ENCODE results near the gene ZNF189. TPM values are rescaled to one million over a fixed set of nuclear protein-coding genes. Genes with fewer than 3 reads are reported as not detected.

The ZNF189 gene
- total RNA-seq, 1 donor from 2014 or later, result 17.5 TPM

DNA sequence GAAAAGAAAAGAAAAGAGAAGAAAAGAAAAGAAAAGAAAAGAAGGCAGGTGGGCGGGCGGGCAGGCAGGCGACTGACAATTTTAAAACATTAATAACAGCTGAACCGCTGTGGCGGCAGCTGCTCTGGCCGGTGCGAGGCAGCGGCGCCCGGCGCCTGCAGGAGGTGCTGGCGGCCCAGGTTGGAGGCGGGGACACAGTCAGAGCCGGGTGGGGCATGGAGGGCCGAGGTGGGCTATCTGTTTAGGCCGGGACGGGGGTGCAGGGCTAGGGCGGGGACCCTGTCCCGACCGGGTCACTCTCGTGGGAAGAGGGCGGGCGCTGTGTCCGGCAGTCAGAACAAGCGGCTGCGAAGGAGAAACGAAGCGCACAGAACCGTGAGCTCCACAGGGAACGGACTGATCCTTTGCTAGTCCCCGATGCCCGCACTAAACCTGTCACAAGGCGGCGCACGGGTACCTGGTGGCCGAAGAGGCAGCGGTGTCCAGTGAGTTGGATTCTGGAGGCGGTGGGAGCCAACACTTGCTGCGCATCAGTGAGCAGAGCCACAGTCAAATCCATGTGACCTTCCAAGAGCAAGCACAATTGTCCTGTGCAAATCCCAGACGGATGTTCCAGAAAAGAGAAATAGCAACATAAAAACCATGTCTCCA, 50.5 kb downstream of the ZNF189 start:
- DNase-seq (ENCODE audit: low read depth in 2 of 2), result peak; percentile 52 to 88

DNA sequence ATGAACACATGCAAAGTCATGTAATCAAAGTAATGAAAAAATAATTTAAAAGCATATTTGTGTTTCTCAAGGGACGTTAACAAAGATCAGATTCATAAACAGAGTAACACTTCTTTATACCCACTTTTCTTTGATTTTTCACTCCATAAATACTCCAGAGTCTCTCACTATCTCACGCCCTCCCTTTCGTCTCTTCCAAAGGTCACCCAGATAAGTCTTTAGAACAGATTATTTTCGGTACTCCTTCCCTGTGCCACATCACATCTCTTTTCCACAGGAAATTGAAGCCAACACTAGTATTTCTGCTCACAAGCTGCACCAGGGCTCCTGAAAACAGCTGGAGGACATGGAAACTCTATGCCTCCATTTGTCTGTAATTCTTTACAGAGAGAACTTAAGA, 52.3 kb downstream of the ZNF189 start:
- no peak for DNase-seq (ENCODE audit: low read depth in 2 of 2)

DNA sequence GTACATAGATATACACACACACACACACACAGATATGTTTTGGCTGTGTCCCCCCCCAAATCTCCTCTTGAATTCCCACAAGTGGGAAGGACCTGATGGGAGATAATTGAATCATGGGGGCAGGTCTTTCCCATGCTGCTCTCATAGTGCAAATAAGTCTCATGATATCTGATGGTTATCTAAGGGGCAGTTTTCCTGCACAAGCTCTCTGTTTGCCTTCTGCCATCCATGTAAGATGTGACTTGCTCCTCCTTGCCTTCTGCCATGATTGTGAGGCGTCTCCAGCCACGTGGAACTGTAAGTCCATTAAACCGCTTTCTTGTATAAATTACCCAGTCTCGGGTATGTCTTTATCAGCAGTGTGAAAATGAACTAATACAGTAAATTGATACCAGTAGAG, 52.8 kb downstream of the ZNF189 start:
- no peak for DNase-seq (ENCODE audit: low read depth in 2 of 2)

DNA sequence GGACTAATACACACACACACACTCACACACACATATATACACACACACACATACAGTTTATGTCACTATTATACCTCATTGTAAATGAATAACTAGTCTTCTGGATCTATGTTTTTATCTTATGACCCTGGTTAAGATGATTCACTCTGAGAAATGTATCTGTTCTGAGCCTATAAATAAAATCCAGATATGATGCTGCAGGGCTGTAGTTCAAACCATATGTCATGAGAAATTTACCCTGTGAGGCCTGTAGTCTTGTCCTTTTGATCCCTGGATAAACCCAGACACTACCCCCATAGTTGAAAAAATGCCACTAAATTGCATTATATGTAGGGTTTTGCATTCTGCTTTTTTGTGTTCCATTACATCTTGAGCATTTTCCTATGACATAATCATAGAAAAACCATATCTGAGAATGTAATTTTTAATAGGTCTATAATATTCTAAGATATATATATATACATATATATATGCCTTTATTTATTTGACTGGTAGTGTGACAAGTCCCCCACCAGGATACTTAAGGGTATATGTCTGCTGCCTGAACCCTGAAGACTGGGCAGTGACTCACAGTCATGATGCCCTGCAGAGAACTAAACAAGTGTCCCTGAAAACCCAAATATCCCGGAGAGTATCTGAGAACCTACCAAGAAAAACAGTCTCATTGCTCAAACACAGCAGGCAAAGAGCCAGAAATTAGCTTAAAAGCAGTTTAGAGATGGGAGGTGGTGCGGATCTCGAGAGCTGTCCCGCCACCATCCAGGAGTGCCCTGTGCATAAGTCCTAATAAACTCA, 55.3 kb downstream of the ZNF189 start:
- DNase-seq (ENCODE audit: low read depth in 2 of 2), result no peak

DNA sequence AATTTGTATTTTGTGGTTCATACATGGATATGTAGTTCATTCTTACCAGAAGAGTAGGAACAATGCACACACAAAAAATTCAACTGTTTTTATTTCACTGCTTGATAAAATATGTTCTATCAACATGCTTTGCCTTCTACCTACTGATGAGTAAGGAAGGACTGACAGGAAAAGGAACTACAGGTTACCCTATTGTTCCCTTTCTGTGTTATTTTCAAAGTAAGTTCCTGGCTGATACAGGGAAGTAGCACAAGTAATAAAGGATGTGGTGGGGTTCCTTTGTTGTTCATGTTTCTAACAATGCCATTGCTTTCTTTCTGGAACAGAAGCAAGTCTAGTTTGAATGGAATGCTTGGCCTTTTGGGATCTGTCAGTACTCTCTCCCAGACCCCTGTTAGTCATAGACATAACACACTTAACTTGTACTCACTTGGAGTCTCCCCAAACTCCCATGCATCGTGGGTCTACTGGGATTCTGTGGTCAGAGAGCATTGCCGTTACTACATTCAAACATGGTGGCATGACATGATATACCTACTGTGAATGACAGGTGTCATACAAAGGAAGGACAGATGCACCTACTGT, 57.1 kb downstream of the ZNF189 start:
- DNase-seq (ENCODE audit: low read depth in 2 of 2), result peak in 1 of 2 donors; percentile 81

DNA sequence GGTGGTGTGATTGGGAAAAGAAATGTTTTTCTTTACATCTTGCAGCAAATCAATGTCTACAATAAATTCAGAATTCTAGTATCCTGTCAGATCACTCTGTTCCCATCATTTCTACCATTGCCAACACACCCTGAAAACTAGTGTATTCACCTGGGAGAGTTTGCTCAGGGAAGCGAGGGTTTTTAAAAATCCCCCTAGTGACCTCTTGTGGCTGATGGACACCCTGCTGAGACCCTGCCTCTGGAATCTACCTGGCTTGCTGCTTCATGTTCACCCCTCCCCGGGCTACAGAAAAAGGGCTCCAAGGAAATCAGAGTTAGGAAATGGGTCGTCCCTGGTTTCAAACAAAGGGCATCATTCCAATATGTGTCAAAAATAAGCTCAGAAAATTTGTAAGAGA, 58.4 kb downstream of the ZNF189 start:
- DNase-seq (ENCODE audit: low read depth in 2 of 2), result no peak

DNA sequence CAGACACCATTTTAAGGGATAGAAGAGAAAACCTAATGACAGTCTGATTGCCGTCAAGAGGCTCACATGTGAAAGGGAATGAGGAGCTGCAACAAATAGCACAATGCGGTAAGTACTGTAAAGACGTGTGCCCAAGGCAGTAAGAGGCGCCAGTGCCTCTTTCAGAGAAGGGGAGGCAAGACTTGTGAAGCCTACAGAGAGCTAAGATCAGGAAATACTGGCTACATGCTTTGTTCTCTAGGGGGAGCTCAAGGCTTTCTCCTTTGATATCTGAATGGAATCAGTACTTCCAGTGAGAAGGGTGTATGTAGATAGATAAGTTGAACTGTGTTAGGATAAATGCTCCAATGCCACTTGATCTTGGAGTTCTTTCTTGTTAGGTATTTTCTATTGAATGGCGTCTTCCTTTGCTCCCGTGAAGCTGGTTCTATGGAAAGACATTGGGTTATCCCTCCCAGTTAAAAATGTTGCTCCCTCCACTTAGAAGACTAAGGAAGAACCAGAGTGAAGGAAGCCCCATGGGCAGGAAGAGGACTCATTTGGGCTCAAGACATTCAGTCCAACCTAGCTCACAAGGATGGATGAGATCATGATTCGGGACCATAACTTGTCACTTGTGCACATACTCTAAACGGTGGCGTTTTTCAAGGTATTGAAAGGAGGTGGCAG, 60.4 kb downstream of the ZNF189 start:
- peak; percentile 65 to 84 for DNase-seq (ENCODE audit: low read depth in 2 of 2)

Other genes with a start within 250 kb of the ZNF189 start
- gene BAAT, start 13.8 kb upstream of the ZNF189 start, total RNA-seq, result not detected in 2 replicates
- 11.6 and 13.3 TPM in 2 replicates for gene MRPL50, start 233 bp upstream of the ZNF189 start, total RNA-seq
- 0.20 and 0.22 TPM in 2 replicates for gene ALDOB, start 36.9 kb downstream of the ZNF189 start, total RNA-seq
- gene RNF20, start 135.0 kb downstream of the ZNF189 start, total RNA-seq, result 15.9 and 22.2 TPM in 2 replicates
- not detected in 2 replicates for gene PPP3R2, start 196.1 kb downstream of the ZNF189 start, total RNA-seq